H1 (cell line): ENCODE results near the gene KLHL3. TPM values are rescaled to one million over a fixed set of nuclear protein-coding genes. Genes with fewer than 3 reads are reported as not detected.

Experiments used
- CTCF ChIA-PET: fragments of 300-600 bp; sonication (Branson Sonifier 250); formaldehyde crosslinking; loops from one replicate; lab custom pipeline; 2021; ENCODE audit not compliant: partially characterized antibody; lab: Charles Lee
- POLR2A ChIA-PET: fragments of 300-600 bp; sonication (Branson Sonifier 250); formaldehyde crosslinking; loops from one replicate; lab custom pipeline; 2021; ENCODE audit warnings: inconsistent platforms; ENCODE audit not compliant: partially characterized antibody; lab: Charles Lee
- DNase-seq, 2 experiments: peaks; one replicate each; pipeline versions ENCODE4 v3.0.0 to v3.0.0-alpha.2; 2010 to 2022; ENCODE audit warnings: low spot score in 2 of 2, low read depth in 1 of 2, mixed read lengths in 1 of 2
- FAIRE-seq: peaks from 2 replicates; lab custom pipeline; 2011; peaks lifted over from hg19 to GRCh38; lab: Jason Lieb, UNC
- H2AFZ ChIP-seq: 2 replicates; pipeline ENCODE4 v1.8.1; 2012; ENCODE audit warnings: low read length, inconsistent platforms
- H2AK5ac ChIP-seq: 2 replicates; pipeline ENCODE4 v1.6.1; 2013; ENCODE audit warnings: low read depth, low read length
- H2BK120ac ChIP-seq: replicated peaks from 2 replicates; pipeline ENCODE3; 2013; ENCODE audit warnings: low read depth, low read length, inconsistent platforms
- H2BK12ac ChIP-seq: 2 replicates; pipeline ENCODE4 v1.6.1; 2013; ENCODE audit warnings: low read depth, low read length
- H2BK15ac ChIP-seq: 2 replicates; pipeline ENCODE4 v1.6.1; 2013; ENCODE audit warnings: low read length
- H2BK20ac ChIP-seq: 2 replicates; pipeline ENCODE4 v1.6.1; 2013; ENCODE audit warnings: low read length
- H2BK5ac ChIP-seq: 2 replicates; pipeline ENCODE4 v1.6.1; 2013; ENCODE audit warnings: low read depth, low read length
- H3K14ac ChIP-seq: 2 replicates; pipeline ENCODE4 v1.6.1; 2013; ENCODE audit warnings: inconsistent platforms; ENCODE audit not compliant: insufficient read length
- H3K18ac ChIP-seq: 2 replicates; pipeline ENCODE4 v1.6.1; 2013; ENCODE audit warnings: low read length; ENCODE audit errors: extremely low read depth
- H3K23ac ChIP-seq: 2 replicates; pipeline ENCODE4 v1.6.1; 2013; ENCODE audit warnings: inconsistent platforms; ENCODE audit not compliant: insufficient read length
- H3K23me2 ChIP-seq: 2 replicates; pipeline ENCODE4 v1.6.1; 2013; ENCODE audit warnings: low read depth, low read length
- H3K27ac ChIP-seq: 2 replicates; pipeline ENCODE4 v1.6.1; 2011; ENCODE audit warnings: low read depth, low read length, inconsistent platforms
- H3K27me3 ChIP-seq, 4 experiments: replicated peaks in 1 of 4; 1 replicate in 1 of 4; 2 replicates in 3 of 4; pipeline versions ENCODE4 v1.6.1 to v1.8.1; 2011 to 2013; ENCODE audit warnings: low read length in 3 of 4, mild to moderate bottlenecking in 3 of 4, inconsistent platforms in 2 of 4, mixed read lengths in 2 of 4, moderate library complexity in 1 of 4; ENCODE audit not compliant: control insufficient read depth in 3 of 4, insufficient read depth in 3 of 4; ENCODE audit errors: extremely low read depth in 1 of 4
- H3K36me3 ChIP-seq, 4 experiments: 2 replicates each; pipeline versions ENCODE4 v1.6.1 to v1.8.1; 2011 to 2013; ENCODE audit warnings: mild to moderate bottlenecking in 4 of 4, low read length in 3 of 4, moderate library complexity in 2 of 4, control low read depth in 1 of 4, inconsistent platforms in 1 of 4; ENCODE audit not compliant: insufficient read depth in 4 of 4, control insufficient read depth in 2 of 4
- H3K4ac ChIP-seq: replicated peaks from 2 replicates; pipeline ENCODE3; 2013; ENCODE audit warnings: low read length, low read depth, mixed read lengths, inconsistent platforms; ENCODE audit not compliant: insufficient read length
- H3K4me1 ChIP-seq, 4 experiments: replicated peaks in 1 of 4; 1 replicate in 1 of 4; 2 replicates in 3 of 4; pipeline versions ENCODE4 v1.6.1 to v1.8.1; 2011 to 2013; ENCODE audit warnings: low read length in 3 of 4, inconsistent platforms in 2 of 4, mixed read lengths in 1 of 4; ENCODE audit not compliant: insufficient read depth in 4 of 4, control insufficient read depth in 3 of 4
- H3K4me2 ChIP-seq, 2 experiments: 2 replicates each; pipeline versions ENCODE4 v1.6.1 to v1.8.1; 2011 to 2013; ENCODE audit warnings: low read depth in 2 of 2, low read length in 2 of 2, control low read depth in 1 of 2, inconsistent platforms in 1 of 2, mild to moderate bottlenecking in 1 of 2; ENCODE audit not compliant: insufficient read depth in 1 of 2
- H3K4me3 ChIP-seq, 4 experiments: fragments of 200-600, 300-600 bp in 1 of 4; sonication (generic), shearing (Covaris generic), sonication (Bioruptor Twin) in 1 of 4; 2 replicates each; pipeline versions ENCODE4 v1.5.1 to v1.8.1; 2011 to 2016; ENCODE audit warnings: low read length in 4 of 4, low read depth in 3 of 4, control low read depth in 2 of 4, inconsistent platforms in 2 of 4, mild to moderate bottlenecking in 2 of 4, mixed read lengths in 1 of 4, moderate library complexity in 1 of 4; ENCODE audit not compliant: insufficient read depth in 2 of 4; ENCODE audit errors: extremely low read depth in 1 of 4
- H3K56ac ChIP-seq: replicated peaks from 2 replicates; pipeline ENCODE3; 2013; ENCODE audit warnings: low read depth, mild to moderate bottlenecking, mixed read lengths, low read length, inconsistent platforms; ENCODE audit not compliant: insufficient read length
- H3K79me1 ChIP-seq: 2 replicates; pipeline ENCODE4 v1.6.1; 2013; ENCODE audit warnings: low read depth, low read length, control low read depth
- H3K79me2 ChIP-seq, 2 experiments: 2 replicates each; pipeline versions ENCODE4 v1.6.1 to v1.8.1; 2012 to 2013; ENCODE audit warnings: low read length in 2 of 2, mild to moderate bottlenecking in 2 of 2, inconsistent platforms in 1 of 2; ENCODE audit not compliant: insufficient read depth in 2 of 2, control insufficient read depth in 1 of 2
- H3K9ac ChIP-seq, 4 experiments: replicated peaks in 1 of 4; 1 replicate in 1 of 4; 2 replicates in 3 of 4; pipeline versions ENCODE4 v1.6.1 to v1.8.1; 2011 to 2013; ENCODE audit warnings: low read depth in 3 of 4, low read length in 3 of 4, control low read depth in 2 of 4, mild to moderate bottlenecking in 2 of 4, moderate library complexity in 2 of 4, inconsistent platforms in 1 of 4; ENCODE audit errors: extremely low read depth in 1 of 4
- H3K9me3 ChIP-seq, 2 experiments: 2 replicates each; pipeline versions ENCODE4 v1.6.1 to v1.8.1; 2012 to 2013; ENCODE audit warnings: mild to moderate bottlenecking in 2 of 2, moderate library complexity in 2 of 2, control low read depth in 1 of 2, inconsistent platforms in 1 of 2, low read depth in 1 of 2, low read length in 1 of 2, mixed read lengths in 1 of 2; ENCODE audit not compliant: insufficient read depth in 2 of 2
- H4K20me1 ChIP-seq, 2 experiments: replicated peaks in 1 of 2; 2 replicates each; pipeline versions ENCODE3 to v1.8.1; 2011 to 2013; ENCODE audit warnings: inconsistent platforms in 2 of 2, low read length in 2 of 2, mild to moderate bottlenecking in 1 of 2; ENCODE audit not compliant: insufficient read depth in 2 of 2, control insufficient read depth in 1 of 2
- H4K5ac ChIP-seq: 2 replicates; pipeline ENCODE4 v1.6.1; 2013; ENCODE audit warnings: low read length, low read depth, mixed read lengths, inconsistent platforms; ENCODE audit not compliant: insufficient read length
- H4K8ac ChIP-seq: 2 replicates; pipeline ENCODE4 v1.8.0; 2013; ENCODE audit warnings: mild to moderate bottlenecking, moderate library complexity, low read length, inconsistent platforms; ENCODE audit not compliant: insufficient read depth; ENCODE audit errors: extremely low read depth
- H4K91ac ChIP-seq: replicated peaks from 2 replicates; pipeline ENCODE3; 2013; ENCODE audit warnings: low read length, mixed read lengths, inconsistent platforms; ENCODE audit not compliant: insufficient read length
- CHD1 ChIP-seq: IDR thresholded peaks from 2 replicates; pipeline ENCODE4 v1.6.1; 2012; ENCODE audit warnings: low read depth, low read length, improper control_type of control experiment
- EP300 ChIP-seq, 2 experiments: IDR thresholded peaks; 1 replicate in 1 of 2; 2 replicates in 1 of 2; pipeline ENCODE4 v1.6.1; 2011 to 2012; ENCODE audit warnings: low read depth in 2 of 2, low read length in 2 of 2, mild to moderate bottlenecking in 2 of 2, borderline replicate concordance in 1 of 2, inconsistent platforms in 1 of 2, moderate library complexity in 1 of 2
- HDAC6 ChIP-seq: IDR thresholded peaks from one replicate; pipeline ENCODE4 v1.7.1; 2012; ENCODE audit warnings: low read depth, mild to moderate bottlenecking, inconsistent platforms, low read length, moderate library complexity
- KDM4A ChIP-seq: IDR thresholded peaks from one replicate; pipeline ENCODE4 v1.7.1; 2012; ENCODE audit warnings: low read depth, mild to moderate bottlenecking, moderate library complexity, low read length, inconsistent platforms; ENCODE audit not compliant: severe bottlenecking
- KDM5A ChIP-seq: fragments of 200-600 bp; IDR thresholded peaks from 2 replicates; pipeline ENCODE4 v1.7.1; 2012; ENCODE audit warnings: mild to moderate bottlenecking, low read length, inconsistent platforms, mixed read lengths
- NRF1 ChIP-seq: IDR thresholded peaks from 2 replicates; pipeline ENCODE4 v1.6.1; 2011; ENCODE audit warnings: mild to moderate bottlenecking, low read depth, low read length, improper control_type of control experiment
- PHF8 ChIP-seq: fragments of 200-600 bp; sonication (generic); conservative IDR thresholded peaks from 2 replicates; pipeline ENCODE4 v1.7.1; 2012; ENCODE audit warnings: low read depth, mild to moderate bottlenecking, inconsistent platforms, low read length, moderate library complexity
- POLR2AphosphoS5 ChIP-seq: IDR thresholded peaks from 2 replicates; pipeline ENCODE4 v1.6.1; 2011; ENCODE audit warnings: low read depth, low read length
- SIN3A ChIP-seq, 2 experiments: IDR thresholded peaks in 1 of 2; conservative IDR thresholded peaks in 1 of 2; 2 replicates each; pipeline ENCODE4 v1.6.1; 2011 to 2012; ENCODE audit warnings: low read length in 2 of 2, improper control_type of control experiment in 1 of 2, low read depth in 1 of 2, mild to moderate bottlenecking in 1 of 2
- SIX5 ChIP-seq: IDR thresholded peaks from 2 replicates; pipeline ENCODE4 v1.6.1; 2011; ENCODE audit warnings: mild to moderate bottlenecking, low read depth, low read length
- SUZ12 ChIP-seq: fragments of 200-600 bp; sonication (generic); IDR thresholded peaks from 2 replicates; pipeline ENCODE4 v1.6.1; 2012; ENCODE audit warnings: mild to moderate bottlenecking, inconsistent platforms, low read length, moderate library complexity, mixed read lengths
- WGBS, 2 experiments: shearing (Covaris generic) in 1 of 2; methylation state at CpG; one replicate each; pipeline versions ENCODE4 v1.1.6 to v1.1.7; 2013 to 2015; ENCODE audit warnings: low lambda C conversion rate in 2 of 2, mixed read lengths in 2 of 2, inconsistent platforms in 1 of 2, low coverage in 1 of 2, missing lambda C conversion rate in 1 of 2; ENCODE audit not compliant: insufficient replicate concordance in 2 of 2, insufficient coverage in 1 of 2, insufficient read length in 1 of 2; ENCODE audit errors: extremely low coverage in 1 of 2, missing lambda C conversion rate in 1 of 2; 5-methylcytosine and 5-hydroxymethylcytosine counted together
- polyA plus RNA-seq, 7 experiments: library from polyadenylated mRNA; depleted of rRNA in 3 of 7; stranded (reverse) in 5 of 7; unstranded in 2 of 7; fragments of >200 nt in 5 of 7; fragments of 200-250 nt in 2 of 7; gene quantifications; 1 replicate in 5 of 7; 2 replicates in 1 of 7; 4 replicates in 1 of 7; pipeline versions ENCODE4 v1.2.1 to v1.2.3, GENCODE V29; 2011 to 2013; ENCODE audit warnings: missing spikeins in 2 of 7, mixed read lengths in 2 of 7
- total RNA-seq: library from RNA; stranded (reverse); fragmentation: NEBNext Ultra II Directional; extraction: Animal tissue kit (Norgen Biotek cat#: 25700); gene quantifications from 2 replicates; pipeline ENCODE4 v1.2.1, GENCODE V29; 2021

KLHL3 gene
- total and polyA plus RNA-seq, 2 of the 8 experiments (the other 6 are each of a cell fraction or from before 2014, with no cell fraction given): 7.4 to 13.7 TPM

DNA sequence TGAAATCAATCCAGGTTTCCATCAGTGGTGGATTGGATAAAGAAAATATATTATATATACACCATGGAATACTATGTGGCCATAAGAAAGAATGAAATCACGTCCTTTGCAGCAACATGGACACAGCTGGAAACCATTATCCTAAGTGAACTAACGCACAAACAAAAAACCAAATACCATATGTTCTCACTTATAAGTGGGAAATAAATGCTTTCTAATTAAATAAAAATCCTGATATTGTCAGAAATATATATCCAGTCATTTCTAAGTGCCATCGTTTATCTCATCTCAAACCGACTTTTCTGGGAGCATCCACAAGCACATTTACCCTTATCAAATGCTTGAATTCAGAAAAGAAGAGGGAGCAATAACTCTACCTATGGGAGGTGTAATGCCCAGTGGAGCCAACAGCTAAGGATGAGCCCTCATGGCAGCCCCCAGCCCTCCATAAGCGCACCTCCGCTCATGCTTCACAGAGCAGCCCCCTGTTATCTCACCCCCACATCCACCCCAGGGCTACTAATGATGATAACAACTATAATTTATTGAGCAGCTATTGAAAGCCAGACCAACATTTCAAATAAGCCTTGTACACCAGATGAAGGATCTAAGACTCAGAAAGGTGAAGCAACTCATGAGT, 135.0 kb downstream of the KLHL3 start:
- H2BK20ac ChIP-seq: no peak overlapping the region
- no peak overlapping the region for H3K27ac ChIP-seq
- no peaks in the 10 kb centered on the region for H3K79me1 ChIP-seq
- H2BK120ac ChIP-seq: no peak overlapping the region
- H4K5ac ChIP-seq: no peak overlapping the region
- no peak overlapping the region for H3K56ac ChIP-seq
- H3K27me3 ChIP-seq: no peaks in the 10 kb centered on the region
- DNase-seq: no peak
- H3K36me3 ChIP-seq: no peaks in the 10 kb centered on the region
- H3K79me2 ChIP-seq: no peaks in the 10 kb centered on the region
- 84% methylated on average over 6 of the region's 6 CpGs; no CpG with 5 or more reads in 1 of the 2 experiments for whole genome bisulfite sequencing, 2 experiments
- CTCF ChIA-PET: interaction anchor here (1.5 to 3.2 kb wide), 2 partner anchors 16 to 22 kb away, joined by 4 to 11 read pairs; no protein-coding TSS in a partner anchor
- no peak overlapping the region for H2BK15ac ChIP-seq
- H3K14ac ChIP-seq: no peak overlapping the region
- H3K4me3 ChIP-seq: no peak overlapping the region
- H4K8ac ChIP-seq: no peak overlapping the region
- no peak overlapping the region for H2AK5ac ChIP-seq
- no peak overlapping the region for H3K4ac ChIP-seq
- H3K9me3 ChIP-seq: no peaks in the 10 kb centered on the region
- no peaks in the 10 kb centered on the region for H4K20me1 ChIP-seq
- no peak for FAIRE-seq
- H4K91ac ChIP-seq: no peak overlapping the region
- peaks cover 0 to 4% (median 0%) of the 10 kb centered on the region in 4 experiments; a peak in 2 of 7 replicates for H3K4me1 ChIP-seq
- no peak overlapping the region for H2AFZ ChIP-seq
- no peak overlapping the region for H2BK12ac ChIP-seq
- no peak overlapping the region for H3K18ac ChIP-seq
- no peak overlapping the region for H3K9ac ChIP-seq
- H2BK5ac ChIP-seq: no peak overlapping the region
- POLR2A ChIA-PET: no interaction called here
- H3K23me2 ChIP-seq: no peaks in the 10 kb centered on the region
- H3K23ac ChIP-seq: no peak overlapping the region
- no peak overlapping the region for H3K4me2 ChIP-seq
- no peak for TF ChIP-seq EP300 (IDR thresholded peaks at IDR 0.05; ENCODE audit: borderline replicate concordance in 1 of 2, low read depth in 2 of 2, low read length in 2 of 2)
- no peak for TF ChIP-seq NRF1
- TF ChIP-seq PHF8: no peak
- TF ChIP-seq POLR2AphosphoS5: no peak
- TF ChIP-seq KDM5A: no peak
- no peak for TF ChIP-seq KDM4A
- no peak for TF ChIP-seq SIN3A (conservative IDR thresholded peaks at IDR 0.05 in 1 of 2, IDR thresholded peaks at IDR 0.05 in 1 of 2; ENCODE audit: low read depth in 1 of 2, low read length in 2 of 2)
- TF ChIP-seq HDAC6: no peak
- TF ChIP-seq CHD1: no peak
- TF ChIP-seq SUZ12: no peak
- TF ChIP-seq SIX5: no peak
